ENCODE data around the gene BMPR1B. TPM values are rescaled to one million over a fixed set of nuclear protein-coding genes. Genes with fewer than 3 reads are reported as not detected.
A peak's percentile ranks its signal among the peaks of the same experiment; 100 is the strongest.

BMPR1B gene
- total RNA-seq, 1 donor = 13.5 TPM

DNA sequence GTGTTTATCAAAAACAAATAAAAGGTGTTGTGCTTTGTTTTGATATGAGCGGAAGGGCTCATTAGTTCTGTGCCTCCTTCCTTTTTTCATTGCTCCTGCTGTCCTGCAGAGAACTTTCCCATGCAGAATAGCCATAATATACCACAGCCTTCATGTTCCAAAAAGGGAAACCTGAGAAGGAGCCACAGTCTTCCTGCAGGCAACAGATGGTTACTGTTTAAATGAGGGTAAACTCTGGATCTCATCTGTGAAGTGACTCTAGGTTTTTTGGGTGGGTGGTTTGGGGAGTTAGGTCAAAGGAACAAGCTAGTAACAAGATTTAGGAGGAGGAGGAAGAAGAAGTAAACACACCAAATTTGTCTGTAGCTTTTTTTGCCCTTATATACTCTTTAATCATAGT lies 131.8 kb downstream of the BMPR1B start:
- H3K4me3 ChIP-seq (ENCODE audit: low read depth, low read length) = no peak overlapping the region
- DNase-seq (ENCODE audit: low read depth) = no peak
- TF ChIP-seq CTCF (IDR thresholded peaks at IDR 0.05; ENCODE audit: insufficient read depth, low read length) = no peak

DNA sequence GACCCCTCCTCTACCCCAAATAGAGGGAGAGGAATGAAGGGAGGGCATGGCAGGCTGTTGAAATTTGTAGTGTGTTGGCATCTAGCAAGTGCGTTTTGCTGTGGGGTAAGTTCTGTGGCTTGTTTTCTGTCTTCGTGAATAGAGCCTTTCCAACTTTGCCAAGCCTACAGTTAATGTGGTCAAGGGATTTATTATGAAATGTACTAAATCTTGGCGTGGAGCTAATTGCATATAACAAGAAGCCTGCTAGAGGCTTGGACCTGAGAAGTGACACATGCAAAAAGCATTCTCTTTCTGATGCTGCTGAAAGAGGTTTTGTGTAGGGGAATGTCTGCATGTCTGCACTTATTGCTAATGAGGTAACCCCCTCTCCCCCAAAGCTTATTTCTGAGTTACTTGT lies 132.2 kb downstream of the BMPR1B start:
- no peak overlapping the region for H3K4me3 ChIP-seq (ENCODE audit: low read depth, low read length)
- peak; percentile 70 for DNase-seq (ENCODE audit: low read depth)
- TF ChIP-seq CTCF (IDR thresholded peaks at IDR 0.05; ENCODE audit: insufficient read depth, low read length) = no peak

- no peak overlapping the region for H3K4me3 ChIP-seq (ENCODE audit: low read depth, low read length)
- no peak for DNase-seq (ENCODE audit: low read depth)
- TF ChIP-seq CTCF (IDR thresholded peaks at IDR 0.05; ENCODE audit: insufficient read depth, low read length) = no peak
Measured at GRCh38 chr4:94890579-94890978, 132.8 kb downstream of the BMPR1B start.

DNA sequence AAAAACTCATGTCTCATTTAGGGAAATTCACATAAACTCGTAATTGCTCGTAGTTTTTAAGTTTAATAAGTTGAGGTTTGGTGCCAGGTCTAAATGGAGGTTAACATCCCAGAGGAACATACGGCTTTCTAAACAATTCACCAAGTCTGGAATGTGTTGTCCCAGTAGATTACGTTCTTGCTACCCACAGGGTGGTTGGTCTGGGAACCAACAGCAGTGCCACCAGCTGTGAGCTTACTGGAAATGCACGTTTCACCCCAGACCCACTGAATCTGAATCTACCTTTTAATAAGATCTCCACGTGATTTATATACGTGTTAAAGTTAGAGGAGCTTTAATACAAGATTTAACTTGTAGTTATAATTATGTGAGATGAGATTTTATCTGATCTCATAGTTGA lies 134.3 kb downstream of the BMPR1B start:
- TF ChIP-seq CTCF (IDR thresholded peaks at IDR 0.05; ENCODE audit: insufficient read depth, low read length) = no peak
- DNase-seq (ENCODE audit: low read depth) = no peak
- no peak overlapping the region for H3K4me3 ChIP-seq (ENCODE audit: low read depth, low read length)

DNA sequence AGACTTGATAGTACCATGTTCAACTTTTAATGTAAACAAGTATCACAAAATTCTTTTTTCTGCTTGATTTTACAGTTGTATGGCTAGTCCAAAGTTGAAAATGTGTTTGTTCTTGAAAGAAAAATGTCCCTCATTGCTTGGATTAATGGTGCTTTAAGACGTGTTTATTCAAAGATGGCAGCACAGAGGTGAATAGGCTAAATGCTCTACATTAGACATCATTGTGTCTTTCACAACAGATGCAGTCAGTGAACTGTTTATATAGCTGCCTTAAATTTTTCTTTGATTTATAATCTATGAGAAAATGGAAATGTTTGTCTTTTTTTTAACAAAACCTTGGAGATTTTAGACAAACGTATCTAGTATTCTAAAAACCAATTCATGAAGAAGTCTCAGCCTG lies 137.3 kb downstream of the BMPR1B start:
- TF ChIP-seq CTCF (IDR thresholded peaks at IDR 0.05; ENCODE audit: insufficient read depth, low read length) = no peak
- no peak overlapping the region for H3K4me3 ChIP-seq (ENCODE audit: low read depth, low read length)
- no peak for DNase-seq (ENCODE audit: low read depth)

- DNase-seq (ENCODE audit: low read depth) = no peak
- no peak for TF ChIP-seq CTCF (IDR thresholded peaks at IDR 0.05; ENCODE audit: insufficient read depth, low read length)
Measured at GRCh38 chr4:94897023-94897422, 139.3 kb downstream of the BMPR1B start.

GRCh38 chr4:94905511-94905910 lies 147.8 kb downstream of the BMPR1B start:
- H3K4me3 ChIP-seq (ENCODE audit: low read depth, low read length) = no peak overlapping the region
- no peak for DNase-seq (ENCODE audit: low read depth)
- TF ChIP-seq CTCF (IDR thresholded peaks at IDR 0.05; ENCODE audit: insufficient read depth, low read length) = no peak

More at GRCh38 chr4:94897023-94897422, 139.3 kb downstream of the BMPR1B start:
- H3K4me3 ChIP-seq (ENCODE audit: low read depth, low read length) = no peak overlapping the region
